Breast epithelium (tissue), 4 donors: Measurements from ENCODE around the gene PBXIP1. TPM values are rescaled to one million over a fixed set of nuclear protein-coding genes. Genes with fewer than 3 reads are reported as not detected.
"Not testable (repeated sequence)": the region's sequence is repeated elsewhere in the genome, so short reads cannot be mapped to it uniquely, and the experiment has no call there.

Experiments used
- DNase-seq, 2 donors: peaks; one replicate each; pipeline ENCODE4 v3.0.0-alpha.2; 2019; ENCODE audit warnings: low spot score in 2 of 2
- H3K27ac ChIP-seq, 2 donors: fragments of 200-600 bp; sonication (generic) in 1 of 2; one replicate each; pipeline ENCODE4 v1.5.1; 2016 to 2019; ENCODE audit warnings: mild to moderate bottlenecking in 1 of 2
- H3K27me3 ChIP-seq, 2 donors: fragments of 200-600 bp; sonication (generic) in 1 of 2; one replicate each; pipeline versions ENCODE4 v1.5.1 to v1.6.0; 2017 to 2019; ENCODE audit warnings: control low read depth in 1 of 2, mild to moderate bottlenecking in 1 of 2
- H3K36me3 ChIP-seq: fragments of 200-600 bp; one replicate; pipeline ENCODE4 v1.5.1; 2019
- H3K4me1 ChIP-seq, 2 donors: fragments of 200-600 bp; sonication (generic); one replicate each; pipeline ENCODE4 v1.5.1; 2016 to 2019; ENCODE audit warnings: control low read depth in 1 of 2
- H3K4me3 ChIP-seq, 3 donors: fragments of 200-600 bp; sonication (generic); 1 replicate in 2 of 3; 2 replicates in 1 of 3; pipeline ENCODE4 v1.5.1; 2016 to 2019; ENCODE audit warnings: mild to moderate bottlenecking in 3 of 3, moderate library complexity in 2 of 3
- H3K9me3 ChIP-seq, 2 donors: fragments of 200-600 bp; sonication (generic) in 1 of 2; one replicate each; pipeline ENCODE4 v1.5.1; 2016 to 2019; ENCODE audit warnings: control low read depth in 1 of 2
- POLR2A ChIP-seq: fragments of 450-650 bp; IDR thresholded peaks from one replicate; pipeline ENCODE4 v1.6.1; 2016; ENCODE audit warnings: antibody characterized with exemption, mild to moderate bottlenecking, moderate library complexity
- POLR2AphosphoS5 ChIP-seq, 3 donors: sonication (generic); formaldehyde crosslinking; IDR thresholded peaks; one replicate each; pipeline ENCODE4 v1.6.1; 2017; ENCODE audit warnings: antibody characterized with exemption in 3 of 3
- intact Hi-C: fragments of 100-400 bp; cut with DNase I; formaldehyde crosslinking; loops from one replicate; pipeline ENCODE4 v1.15.1; 2023; ENCODE audit warnings: low total_unique reads
- total RNA-seq, 3 donors: library from RNA; depleted of rRNA; stranded (reverse); fragments of >200 nt; gene quantifications; one replicate each; pipeline ENCODE4 v1.1.0, GENCODE V29; 2016
- TF ChIP-seq, protein P1 (sequence below), 3 donors: fragments of 450-650 bp; IDR thresholded peaks; one replicate each; pipeline ENCODE4 v1.5.1; 2016 to 2017; ENCODE audit warnings: antibody characterized with exemption in 3 of 3, mild to moderate bottlenecking in 3 of 3, moderate library complexity in 3 of 3

Gene PBXIP1
- total RNA-seq, 3 donors from 2014 or later, result 79.3 to 156 (median 105) TPM

DNA sequence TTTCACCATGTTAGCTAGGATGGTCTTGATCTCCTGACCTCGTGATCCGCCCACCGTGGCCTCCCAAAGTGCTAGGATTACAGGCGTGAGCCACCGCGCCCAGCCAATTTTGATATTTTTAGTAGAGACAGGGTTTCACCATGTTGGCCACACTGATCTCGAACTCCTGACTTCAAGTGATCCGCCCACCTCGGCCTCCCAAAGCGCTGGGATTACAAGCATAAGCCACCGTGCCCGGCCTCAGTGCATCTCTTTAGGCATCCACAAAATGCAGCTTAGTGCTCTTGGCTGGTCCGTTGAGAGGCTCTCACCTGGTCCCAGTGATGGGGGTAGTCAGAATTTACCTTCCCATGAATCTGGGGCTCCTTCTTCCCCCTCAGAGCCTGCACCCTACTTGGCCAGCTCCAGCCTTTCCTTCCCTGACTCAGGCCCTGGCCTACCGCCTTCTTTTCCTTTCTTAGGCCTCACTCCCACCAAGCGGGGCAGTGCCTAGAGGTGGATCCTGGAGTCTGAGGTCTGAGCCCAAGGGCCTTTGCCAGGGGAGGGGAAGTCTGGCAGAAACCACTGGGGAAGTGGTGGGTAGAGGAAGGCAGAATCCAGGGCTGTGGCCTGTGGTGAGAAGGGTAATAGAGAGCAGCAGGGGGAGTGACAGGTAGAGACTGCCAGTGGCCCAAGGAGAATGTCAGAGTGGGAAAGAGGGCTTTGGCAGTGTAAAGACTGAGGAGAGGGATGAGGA is 41.2 kb upstream of the PBXIP1 start:
- H3K9me3 ChIP-seq, result no peaks in the 10 kb centered on the region
- peaks cover 9 to 10% of the 10 kb centered on the region in 2 donors for H3K4me1 ChIP-seq
- TF ChIP-seq POLR2AphosphoS5 (IDR thresholded peaks at IDR 0.05), result no peak
- TF ChIP-seq, protein P1, sequence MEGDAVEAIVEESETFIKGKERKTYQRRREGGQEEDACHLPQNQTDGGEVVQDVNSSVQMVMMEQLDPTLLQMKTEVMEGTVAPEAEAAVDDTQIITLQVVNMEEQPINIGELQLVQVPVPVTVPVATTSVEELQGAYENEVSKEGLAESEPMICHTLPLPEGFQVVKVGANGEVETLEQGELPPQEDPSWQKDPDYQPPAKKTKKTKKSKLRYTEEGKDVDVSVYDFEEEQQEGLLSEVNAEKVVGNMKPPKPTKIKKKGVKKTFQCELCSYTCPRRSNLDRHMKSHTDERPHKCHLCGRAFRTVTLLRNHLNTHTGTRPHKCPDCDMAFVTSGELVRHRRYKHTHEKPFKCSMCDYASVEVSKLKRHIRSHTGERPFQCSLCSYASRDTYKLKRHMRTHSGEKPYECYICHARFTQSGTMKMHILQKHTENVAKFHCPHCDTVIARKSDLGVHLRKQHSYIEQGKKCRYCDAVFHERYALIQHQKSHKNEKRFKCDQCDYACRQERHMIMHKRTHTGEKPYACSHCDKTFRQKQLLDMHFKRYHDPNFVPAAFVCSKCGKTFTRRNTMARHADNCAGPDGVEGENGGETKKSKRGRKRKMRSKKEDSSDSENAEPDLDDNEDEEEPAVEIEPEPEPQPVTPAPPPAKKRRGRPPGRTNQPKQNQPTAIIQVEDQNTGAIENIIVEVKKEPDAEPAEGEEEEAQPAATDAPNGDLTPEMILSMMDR (IDR thresholded peaks at IDR 0.05), result no peak
- no peak for TF ChIP-seq POLR2A
- no peak overlapping the region for H3K27ac ChIP-seq
- intact Hi-C loops, result no loop called here
- H3K4me3 ChIP-seq, result no peak overlapping the region
- no peak for DNase-seq
- no peaks in the 10 kb centered on the region for H3K27me3 ChIP-seq
- no peaks in the 10 kb centered on the region for H3K36me3 ChIP-seq

DNA sequence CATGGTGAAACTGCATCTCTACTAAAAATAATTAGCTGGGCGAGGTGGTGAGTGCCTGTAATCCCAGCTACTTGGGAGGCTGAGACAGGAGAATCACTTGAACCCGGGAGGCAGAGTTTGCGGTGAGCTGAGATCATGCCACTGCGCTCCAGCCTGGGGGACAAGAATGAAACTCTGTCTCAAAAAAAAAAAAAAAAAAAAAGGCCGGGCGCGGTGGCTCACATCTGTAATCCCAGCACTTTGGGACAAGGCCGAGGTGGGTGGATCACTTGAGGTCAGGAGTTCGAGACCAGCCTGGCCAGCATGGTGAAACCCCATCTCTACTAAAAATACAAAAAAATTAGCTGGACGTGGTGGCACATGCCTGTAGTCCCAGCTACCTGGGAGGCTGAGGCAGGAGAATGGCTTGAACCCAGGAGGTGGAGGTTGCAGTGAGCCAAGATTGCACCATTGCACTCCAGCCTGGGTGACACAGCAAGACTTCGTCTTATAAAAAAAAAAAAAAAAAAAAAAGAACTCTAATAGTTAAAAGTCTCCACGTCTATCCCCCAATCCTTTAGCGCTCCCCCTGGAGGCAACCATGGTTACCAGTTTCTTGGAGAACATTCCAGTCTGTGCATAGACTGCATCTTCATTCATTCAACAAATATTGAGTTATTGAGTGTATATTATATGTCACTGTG is 39.5 kb upstream of the PBXIP1 start:
- intact Hi-C loops, H3K9me3 ChIP-seq, H3K27me3 ChIP-seq, DNase-seq, H3K4me3 ChIP-seq, H3K27ac ChIP-seq, H3K36me3 ChIP-seq: not testable (repeated sequence)
- H3K4me1 ChIP-seq, result peaks cover 9 to 10% of the 10 kb centered on the region in 2 donors

DNA sequence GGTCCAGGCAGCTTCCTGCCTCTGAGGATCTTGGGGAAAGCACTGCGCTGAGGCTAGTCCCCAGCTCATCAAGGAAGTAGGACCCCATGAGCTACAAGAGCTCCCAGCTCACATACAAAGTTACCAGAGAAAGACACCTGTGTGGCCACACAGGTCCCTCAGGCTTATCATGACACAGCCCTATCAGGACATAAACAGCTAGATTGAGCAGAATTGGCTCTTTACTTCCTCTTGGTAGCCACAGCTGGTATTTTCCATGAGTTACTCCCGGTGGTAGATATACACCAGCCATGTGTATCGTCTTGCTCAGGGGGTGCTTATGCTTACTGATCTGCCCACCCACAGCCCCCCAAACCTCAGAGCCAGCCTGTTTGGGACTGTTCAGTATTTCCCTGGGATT is 38.7 kb upstream of the PBXIP1 start:
- Histone ChIP-seq H3K4me1 (peaks cover 3 to 9% of the 10 kb centered on the region in 2 donors), H3K9me3 (no peaks in the 10 kb centered on the region), H3K36me3 (no peaks in the 10 kb centered on the region), H3K27me3 (no peaks in the 10 kb centered on the region), H3K27ac (no peak overlapping the region), H3K4me3 (no peak overlapping the region)
- TF ChIP-seq POLR2A, result no peak
- TF ChIP-seq, protein P1 (IDR thresholded peaks at IDR 0.05), result no peak
- TF ChIP-seq POLR2AphosphoS5 (IDR thresholded peaks at IDR 0.05), result no peak
- intact Hi-C loops, result no loop called here
- DNase-seq, result no peak

DNA sequence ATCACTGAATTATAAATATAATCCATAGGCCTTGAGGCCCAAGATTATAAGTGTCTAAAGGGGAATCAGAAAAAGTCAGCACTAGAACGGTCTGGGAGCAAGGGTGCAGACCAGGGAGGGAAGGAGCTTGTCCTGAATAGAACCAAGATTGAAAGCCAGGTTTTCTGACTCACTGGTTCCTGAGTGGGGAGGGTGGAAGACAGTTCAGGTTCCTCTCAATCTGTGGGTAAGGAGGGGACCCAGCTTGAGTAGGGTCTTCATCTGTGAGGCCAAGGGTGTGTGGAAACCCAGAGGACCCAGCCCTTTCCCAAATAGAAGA is 38.3 kb upstream of the PBXIP1 start:
- no peak for DNase-seq
- no peaks in the 10 kb centered on the region for H3K36me3 ChIP-seq
- TF ChIP-seq POLR2A (no peak), POLR2AphosphoS5 (IDR thresholded peaks at IDR 0.05) (no peak)
- TF ChIP-seq, protein P1 (IDR thresholded peaks at IDR 0.05), result no peak
- peaks cover 0 to 6% of the 10 kb centered on the region in 2 donors for H3K4me1 ChIP-seq
- intact Hi-C loops, result no loop called here
- H3K4me3 ChIP-seq, result no peak overlapping the region
- no peak overlapping the region for H3K27ac ChIP-seq
- no peaks in the 10 kb centered on the region for H3K9me3 ChIP-seq
- no peaks in the 10 kb centered on the region for H3K27me3 ChIP-seq

DNA sequence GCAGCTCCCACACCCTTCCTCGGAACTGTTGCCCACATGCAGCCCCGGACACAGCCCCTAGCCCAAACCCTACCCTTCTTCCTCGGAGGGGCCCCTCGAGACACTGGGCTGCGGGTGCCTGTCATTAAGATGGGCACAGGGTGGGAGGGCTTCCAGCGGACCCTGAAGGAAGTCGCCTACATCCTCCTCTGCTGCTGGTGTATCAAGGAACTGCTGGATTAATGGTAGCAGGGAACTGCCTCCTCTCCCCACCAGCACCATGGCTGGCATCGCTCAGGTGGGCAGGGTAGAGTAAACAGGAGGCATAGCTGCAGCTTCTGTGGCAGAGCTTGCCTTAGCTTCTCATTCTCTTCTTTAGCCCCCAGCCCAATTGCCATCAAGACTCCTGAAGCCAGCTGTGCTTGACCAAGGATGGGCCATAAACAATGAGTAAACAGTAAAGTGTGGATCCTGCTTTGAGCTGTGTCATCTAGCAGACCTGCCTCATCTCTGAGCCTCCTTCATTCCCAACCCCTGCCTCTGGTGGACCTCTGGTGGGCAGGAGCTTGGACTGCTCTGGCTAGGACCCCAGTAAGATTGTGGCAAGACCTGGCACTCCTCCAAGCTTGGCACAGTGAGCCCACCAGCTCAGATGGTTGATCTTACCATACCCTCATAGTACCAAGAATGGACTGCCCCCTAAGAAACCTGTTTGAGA is 37.8 kb upstream of the PBXIP1 start, which contains the start of gene LENEP:
TSS of gene LENEP (plus strand) at position 15 of the 697 bp plus-strand sequence. CDS start at position 37, 22 bp downstream.
- no peak within 1 kb of the TSS for H3K27ac ChIP-seq
- no peak for DNase-seq
- no peaks in the 10 kb centered on the region for H3K27me3 ChIP-seq

More for the DNA sequence above, 37.8 kb upstream of the PBXIP1 start, which contains the start of gene LENEP:
- H3K36me3 ChIP-seq, result no peaks in the 10 kb centered on the region
- TF ChIP-seq POLR2AphosphoS5 (IDR thresholded peaks at IDR 0.05), result no peak
- TF ChIP-seq, protein P1 (IDR thresholded peaks at IDR 0.05), result no peak
- TF ChIP-seq POLR2A, result no peak
- no peaks in the 10 kb centered on the region for H3K9me3 ChIP-seq
- H3K4me3 ChIP-seq, result no peak within 1 kb of the TSS
- H3K4me1 ChIP-seq, result peaks cover 0 to under 1% of the 10 kb centered on the region in 2 donors
- intact Hi-C loops, result no loop called here
